Body of pancreas (tissue), 4 donors: ENCODE measurements around the gene SERPINA6. TPM values are rescaled to one million over a fixed set of nuclear protein-coding genes. Genes with fewer than 3 reads are reported as not detected.
"Not testable (repeated sequence)": the region's sequence is repeated elsewhere in the genome, so short reads cannot be mapped to it uniquely, and the experiment has no call there.

Experiments
- ATAC-seq: fragments of 150-250 bp; one replicate; pipeline ENCODE4 v1.9.1; 2016
- DNase-seq, 4 donors: peaks; one replicate each; pipeline ENCODE4 v3.0.0-alpha.2; 2019
- H3K27ac ChIP-seq, 4 donors: fragments of 200-600 bp; sonication (generic); 1 replicate in 3 of 4; 2 replicates in 1 of 4; pipeline versions ENCODE4 v1.5.1 to v1.6.1; 2016 to 2019; ENCODE audit warnings: mild to moderate bottlenecking in 1 of 4, mixed read lengths in 1 of 4, moderate library complexity in 1 of 4
- H3K27me3 ChIP-seq, 2 donors: fragments of 200-600 bp; sonication (generic); one replicate each; pipeline ENCODE4 v1.6.0; 2016; ENCODE audit warnings: mild to moderate bottlenecking in 1 of 2
- H3K36me3 ChIP-seq, 2 donors: fragments of 200-600 bp; sonication (generic); replicated peaks in 1 of 2; 2 replicates each; pipeline ENCODE4 v1.5.1; 2016; ENCODE audit warnings: low read depth in 2 of 2; ENCODE audit not compliant: insufficient read depth in 1 of 2
- H3K4me1 ChIP-seq: fragments of 200-600 bp; sonication (generic); one replicate; pipeline ENCODE4 v1.6.0; 2016
- H3K4me3 ChIP-seq, 2 donors: fragments of 200-600 bp; sonication (generic); 1 replicate in 1 of 2; 2 replicates in 1 of 2; pipeline ENCODE4 v1.5.1; 2016 to 2019
- H3K9me3 ChIP-seq, 3 donors: fragments of 200-600 bp; sonication (generic); 1 replicate in 2 of 3; 2 replicates in 1 of 3; pipeline ENCODE4 v1.5.1; 2016
- CTCF ChIP-seq, 7 experiments: fragments of 450-650 bp in 4 of 7; fragments of 200-600 bp in 3 of 7; sonication (generic) in 3 of 7; IDR thresholded peaks; one replicate each; pipeline ENCODE4 v1.5.1; 2016 to 2019; ENCODE audit warnings: antibody characterized with exemption in 7 of 7
- POLR2A ChIP-seq, 3 donors: fragments of 450-650 bp; IDR thresholded peaks; one replicate each; pipeline ENCODE4 v1.6.1; 2016; ENCODE audit warnings: antibody characterized with exemption in 3 of 3, mild to moderate bottlenecking in 2 of 3
- WGBS, 2 donors: methylation state at CpG; one replicate each; pipeline ENCODE4 v1.1.5; 2017; 5-methylcytosine and 5-hydroxymethylcytosine counted together
- intact Hi-C: fragments of 100-400 bp; cut with DNase I; formaldehyde crosslinking; loops from one replicate; pipeline ENCODE4 v1.15.1; 2023
- total RNA-seq, 2 donors: library from RNA; depleted of rRNA; stranded (reverse); fragments of >200 nt; gene quantifications; one replicate each; pipeline ENCODE4 v1.1.0, GENCODE V29; 2016

The SERPINA6 gene
- total RNA-seq, 2 donors from 2014 or later: 6.5 to 10.9 TPM

GRCh38 chr14:94306047-94306978, 16.8 kb downstream of the SERPINA6 start:
- intact Hi-C loops: no loop called here
- no peak for DNase-seq
- TF ChIP-seq POLR2A (IDR thresholded peaks at IDR 0.05) (no peak), CTCF (IDR thresholded peaks at IDR 0.05) (no peak)
- H3K36me3 ChIP-seq: peaks cover 0 to 6% of the 10 kb centered on the region in 2 donors
- WGBS, 2 donors: 60 to 68% methylated on average over 12 of the region's 12 CpGs
- no peak overlapping the region for H3K4me3 ChIP-seq
- no peak overlapping the region for H3K27ac ChIP-seq
- H3K4me1 ChIP-seq: no peaks in the 10 kb centered on the region
- no peaks in the 10 kb centered on the region for H3K27me3 ChIP-seq
- no peak for ATAC-seq
- H3K9me3 ChIP-seq: no peaks in the 10 kb centered on the region

DNA sequence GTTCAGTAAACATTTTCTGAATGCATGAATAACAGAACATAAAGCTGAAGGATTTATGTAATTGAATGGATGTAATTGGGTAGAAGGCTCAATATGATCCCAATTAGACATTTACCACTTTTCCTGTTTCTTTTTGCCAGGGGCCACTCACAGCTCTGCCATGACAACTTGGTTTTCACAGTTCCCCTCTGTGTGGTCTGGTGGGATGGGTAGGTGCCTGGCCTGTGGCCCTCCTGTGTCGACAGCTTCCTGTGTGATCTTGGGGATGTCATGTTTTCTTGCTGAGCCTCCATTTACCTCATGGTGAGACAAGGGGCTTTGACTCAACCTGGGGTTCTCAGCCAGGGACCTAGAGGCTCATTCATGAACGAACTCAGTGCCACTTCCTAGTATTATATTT, 17.5 kb downstream of the SERPINA6 start:
- DNase-seq (no peak), ATAC-seq (no peak)
- H3K9me3 ChIP-seq: no peaks in the 10 kb centered on the region
- H3K27me3 ChIP-seq: no peaks in the 10 kb centered on the region
- intact Hi-C loops: no loop called here
- no peak overlapping the region for H3K27ac ChIP-seq
- no peak for TF ChIP-seq POLR2A (IDR thresholded peaks at IDR 0.05)
- no peak for TF ChIP-seq CTCF (IDR thresholded peaks at IDR 0.05)
- no peaks in the 10 kb centered on the region for H3K4me1 ChIP-seq
- H3K4me3 ChIP-seq: no peak overlapping the region
- 50 to 55% methylated on average over 2 of the region's 2 CpGs for WGBS, 2 donors
- peaks cover 0 to 6% of the 10 kb centered on the region in 2 donors for H3K36me3 ChIP-seq

DNA sequence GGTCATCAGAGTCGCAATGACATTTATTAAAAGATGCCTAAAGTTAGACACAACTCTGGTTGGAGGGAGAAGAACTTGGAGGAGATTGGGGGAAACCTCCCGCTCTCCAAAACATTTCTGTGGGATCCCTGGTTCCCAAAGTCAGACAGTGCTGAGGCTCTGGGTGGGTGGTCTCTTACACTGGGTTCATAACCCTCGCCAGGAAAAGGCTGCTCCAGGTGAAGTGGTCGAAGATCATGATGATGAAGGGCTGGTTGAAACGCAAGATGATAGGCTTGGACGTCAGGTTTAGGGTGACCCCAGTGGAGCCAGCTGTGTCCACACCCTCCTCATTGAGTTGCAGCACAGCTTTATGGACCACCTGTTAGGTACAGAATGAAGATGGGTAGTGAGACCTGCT, 18.9 kb downstream of the SERPINA6 start:
- H3K4me1 ChIP-seq: no peaks in the 10 kb centered on the region
- ATAC-seq (no peak), DNase-seq (no peak)
- no peak overlapping the region for H3K4me3 ChIP-seq
- no peaks in the 10 kb centered on the region for H3K9me3 ChIP-seq
- no peak overlapping the region for H3K27ac ChIP-seq
- no peaks in the 10 kb centered on the region for H3K27me3 ChIP-seq
- no peak for TF ChIP-seq POLR2A (IDR thresholded peaks at IDR 0.05)
- 68 to 78% methylated on average over 5 to 6 of the region's 6 CpGs for WGBS, 2 donors
- intact Hi-C loops: no loop called here
- peaks cover 0 to 6% of the 10 kb centered on the region in 2 donors for H3K36me3 ChIP-seq

DNA sequence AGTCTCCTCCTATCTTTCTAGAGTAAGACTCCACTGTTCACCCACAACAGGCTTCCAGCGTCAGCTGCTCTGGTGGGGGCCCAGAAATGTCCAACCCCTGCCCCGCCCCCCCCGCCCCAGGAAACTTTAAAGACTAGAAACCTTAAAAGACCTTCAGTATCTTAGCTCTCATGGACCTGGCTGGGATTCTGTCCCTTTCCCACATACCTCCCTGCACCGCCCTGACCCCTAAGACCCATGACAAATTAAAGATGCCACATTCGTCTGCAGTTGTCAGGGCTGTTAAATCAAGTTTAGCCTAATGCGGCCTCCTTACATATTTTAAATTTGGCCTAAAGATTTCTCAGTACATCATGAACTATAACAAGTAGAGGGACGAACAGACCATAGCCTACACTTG, 20.0 kb downstream of the SERPINA6 start:
- Histone ChIP-seq H3K36me3 (peaks cover 0 to 3% of the 10 kb centered on the region in 2 donors), H3K27me3 (no peaks in the 10 kb centered on the region), H3K27ac (no peak overlapping the region), H3K4me3 (no peak overlapping the region), H3K4me1 (no peaks in the 10 kb centered on the region), H3K9me3 (no peaks in the 10 kb centered on the region)
- no peak for ATAC-seq
- DNase-seq: no peak
- intact Hi-C loops: no loop called here
- no peak for TF ChIP-seq POLR2A (IDR thresholded peaks at IDR 0.05)
- whole genome bisulfite sequencing, 2 donors: 74 to 77% methylated on average over 7 of the region's 7 CpGs

DNA sequence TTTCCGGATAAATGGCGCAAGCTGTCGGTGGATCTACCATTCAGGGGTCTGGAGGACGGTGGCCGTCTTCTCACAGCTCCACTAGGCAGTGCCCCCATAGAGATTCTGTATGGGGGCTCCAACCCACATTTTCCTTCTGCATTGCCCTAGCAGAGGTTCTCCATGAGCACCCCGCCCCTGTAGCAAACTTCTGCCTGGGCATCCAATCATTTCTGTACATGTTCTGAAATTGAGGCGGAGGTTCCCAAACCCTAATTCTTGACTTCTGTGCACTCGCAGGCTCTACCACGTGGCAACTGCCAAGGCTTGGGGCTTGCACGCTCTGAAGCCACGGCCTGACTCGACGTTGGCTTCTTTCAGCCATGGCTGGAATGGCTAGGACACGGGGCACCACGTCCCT, 25.0 kb downstream of the SERPINA6 start:
- no peak overlapping the region for H3K27ac ChIP-seq
- TF ChIP-seq POLR2A (IDR thresholded peaks at IDR 0.05): no peak
- no peak for TF ChIP-seq CTCF (IDR thresholded peaks at IDR 0.05)
- H3K27me3 ChIP-seq: no peaks in the 10 kb centered on the region
- DNase-seq: no peak
- H3K4me3 ChIP-seq: no peak overlapping the region
- no peaks in the 10 kb centered on the region for H3K36me3 ChIP-seq
- H3K9me3 ChIP-seq: no peaks in the 10 kb centered on the region
- intact Hi-C loops: no loop called here
- WGBS, 2 donors: 87% methylated on average over 15 of the region's 15 CpGs
- H3K4me1 ChIP-seq: peaks cover 3% of the 10 kb centered on the region
- no peak for ATAC-seq

GRCh38 chr14:94296181-94296545, 27.0 kb downstream of the SERPINA6 start:
- intact Hi-C loops, H3K27me3 ChIP-seq, H3K4me3 ChIP-seq, DNase-seq, ATAC-seq, H3K27ac ChIP-seq, H3K9me3 ChIP-seq, H3K36me3 ChIP-seq: not testable (repeated sequence)
- 58 to 79% methylated on average over 4 of the region's 4 CpGs for WGBS, 2 donors
- H3K4me1 ChIP-seq: peaks cover 13% of the 10 kb centered on the region
